GM12872 (cell line): Measurements from ENCODE around the gene ZNF687.

Experiments used
- CTCF ChIP-seq: IDR thresholded peaks from 3 replicates; pipeline ENCODE4 v1.5.1; 2011; ENCODE audit warnings: low read depth, mild to moderate bottlenecking, low read length, moderate library complexity; ENCODE audit not compliant: insufficient read depth

The ZNF687 gene

GRCh38 chr1:151312826-151313225 lies 30.7 kb downstream of the ZNF687 start:
- no peak for TF ChIP-seq CTCF

DNA sequence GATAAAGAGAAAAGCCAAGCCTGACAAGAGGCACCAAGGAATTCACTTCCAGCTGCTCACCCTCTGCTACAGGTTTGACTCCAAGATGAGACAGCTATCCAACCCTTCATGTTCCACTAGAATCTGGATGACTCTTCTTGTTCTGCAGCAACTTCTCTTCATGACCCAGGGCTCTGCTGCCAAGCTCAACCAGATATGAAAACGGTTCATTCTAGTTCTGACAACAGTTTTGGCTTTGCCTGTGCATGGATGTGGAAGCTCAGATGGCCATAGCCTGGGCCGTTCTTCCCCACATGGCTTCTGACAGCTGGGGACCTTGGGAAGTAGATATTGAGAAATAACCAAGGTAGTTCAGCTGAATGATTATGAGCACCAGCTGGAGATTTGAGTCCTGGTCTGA lies 31.4 kb downstream of the ZNF687 start:
- no peak for TF ChIP-seq CTCF

GRCh38 chr1:151314137-151314875 lies 32.2 kb downstream of the ZNF687 start:
- TF ChIP-seq CTCF, result no peak

- TF ChIP-seq CTCF, result no peak
These were observed 33.6 kb downstream of the ZNF687 start for GRCh38 chr1:151315565-151316235.

- TF ChIP-seq CTCF, result no peak
These were observed 36.9 kb downstream of the ZNF687 start for GRCh38 chr1:151318975-151319374.

- TF ChIP-seq CTCF, result no peak
These were observed 42.4 kb downstream of the ZNF687 start for GRCh38 chr1:151324390-151324930.

- no peak for TF ChIP-seq CTCF
These were observed 43.1 kb downstream of the ZNF687 start for GRCh38 chr1:151325231-151325630.
